ENCODE results near the gene SAMD9. TPM values are rescaled to one million over a fixed set of nuclear protein-coding genes. Genes with fewer than 3 reads are reported as not detected.
"Not testable (repeated sequence)": the region's sequence is repeated elsewhere in the genome, so short reads cannot be mapped to it uniquely, and the experiment has no call there.

Gene SAMD9
- total RNA-seq, 1 donor = 52.7 TPM

- H3K27me3 ChIP-seq (ENCODE audit: insufficient read depth, low read length) = no peaks in the 10 kb centered on the region
Measured at GRCh38 chr7:93060865-93061264, 56.9 kb downstream of the SAMD9 start.

GRCh38 chr7:93060025-93060424 is 57.8 kb downstream of the SAMD9 start:
- no peaks in the 10 kb centered on the region for H3K9me3 ChIP-seq (ENCODE audit: low read depth, low read length)
- H3K4me1 ChIP-seq (ENCODE audit: insufficient read depth, low read length) = no peaks in the 10 kb centered on the region
- H3K4me3 ChIP-seq (ENCODE audit: low read length) = no peak overlapping the region
- H3K27me3 ChIP-seq (ENCODE audit: insufficient read depth, low read length) = no peaks in the 10 kb centered on the region

More at GRCh38 chr7:93060865-93061264, 56.9 kb downstream of the SAMD9 start:
- H3K9me3 ChIP-seq (ENCODE audit: low read depth, low read length) = no peaks in the 10 kb centered on the region
- H3K4me3 ChIP-seq (ENCODE audit: low read length) = no peak overlapping the region
- no peaks in the 10 kb centered on the region for H3K4me1 ChIP-seq (ENCODE audit: insufficient read depth, low read length)

- H3K4me3 ChIP-seq (ENCODE audit: low read length); H3K4me1 ChIP-seq (ENCODE audit: insufficient read depth, low read length); H3K9me3 ChIP-seq (ENCODE audit: low read depth, low read length); H3K27me3 ChIP-seq (ENCODE audit: insufficient read depth, low read length): not testable (repeated sequence)
Measured at GRCh38 chr7:93056621-93057020, 61.2 kb downstream of the SAMD9 start.

- Histone ChIP-seq H3K27me3 (ENCODE audit: insufficient read depth, low read length) (no peaks in the 10 kb centered on the region), H3K4me1 (ENCODE audit: insufficient read depth, low read length) (peaks cover 8% of the 10 kb centered on the region), H3K4me3 (ENCODE audit: low read length) (no peak overlapping the region), H3K9me3 (ENCODE audit: low read depth, low read length) (no peaks in the 10 kb centered on the region)
Measured at GRCh38 chr7:93055543-93056107, 62.2 kb downstream of the SAMD9 start.

GRCh38 chr7:93054975-93055374 is 62.8 kb downstream of the SAMD9 start:
- Histone ChIP-seq H3K4me1 (ENCODE audit: insufficient read depth, low read length) (peaks cover 8% of the 10 kb centered on the region), H3K27me3 (ENCODE audit: insufficient read depth, low read length) (no peaks in the 10 kb centered on the region), H3K9me3 (ENCODE audit: low read depth, low read length) (no peaks in the 10 kb centered on the region), H3K4me3 (ENCODE audit: low read length) (no peak overlapping the region)

- Histone ChIP-seq H3K9me3 (ENCODE audit: low read depth, low read length) (no peaks in the 10 kb centered on the region), H3K27me3 (ENCODE audit: insufficient read depth, low read length) (no peaks in the 10 kb centered on the region), H3K4me3 (ENCODE audit: low read length) (no peak overlapping the region), H3K4me1 (ENCODE audit: insufficient read depth, low read length) (peaks cover 8% of the 10 kb centered on the region)
Measured at GRCh38 chr7:93053949-93054943, 63.5 kb downstream of the SAMD9 start.

GRCh38 chr7:93053209-93053948 is 64.4 kb downstream of the SAMD9 start:
- Histone ChIP-seq H3K9me3 (ENCODE audit: low read depth, low read length) (no peaks in the 10 kb centered on the region), H3K4me3 (ENCODE audit: low read length) (no peak overlapping the region), H3K4me1 (ENCODE audit: insufficient read depth, low read length) (peaks cover 8% of the 10 kb centered on the region), H3K27me3 (ENCODE audit: insufficient read depth, low read length) (no peaks in the 10 kb centered on the region)

- Histone ChIP-seq H3K27me3 (ENCODE audit: insufficient read depth, low read length) (no peaks in the 10 kb centered on the region), H3K4me1 (ENCODE audit: insufficient read depth, low read length) (peaks cover 8% of the 10 kb centered on the region), H3K9me3 (ENCODE audit: low read depth, low read length) (no peaks in the 10 kb centered on the region), H3K4me3 (ENCODE audit: low read length) (no peak overlapping the region)
Measured at GRCh38 chr7:93051660-93052059, 66.1 kb downstream of the SAMD9 start.

Other genes with a start within 250 kb of the SAMD9 start
- gene SAMD9L, start 30.4 kb upstream of the SAMD9 start, total RNA-seq = 13.2 TPM
- not detected for gene HEPACAM2, start 108.5 kb upstream of the SAMD9 start, total RNA-seq
- 27.4 TPM for gene VPS50, start 114.4 kb upstream of the SAMD9 start, total RNA-seq